Right lobe of liver (tissue), 6 donors: ENCODE measurements around the gene POLL. TPM values are rescaled to one million over a fixed set of nuclear protein-coding genes. Genes with fewer than 3 reads are reported as not detected.

Source experiments
- ATAC-seq, 4 donors: fragments of 200-7000 bp; cut with Tn5 transposase; one replicate each; pipeline ENCODE4 v1.9.1; 2020; ENCODE audit warnings: mild to moderate bottlenecking in 4 of 4, moderate library complexity in 4 of 4
- DNase-seq, 3 donors: peaks; one replicate each; pipeline ENCODE4 v3.0.0-alpha.2; 2020
- H3K27ac ChIP-seq, 3 donors: fragments of 200-600 bp; one replicate each; pipeline ENCODE4 v1.8.0; 2022
- H3K27me3 ChIP-seq, 2 donors: fragments of 200-600 bp; one replicate each; pipeline ENCODE4 v1.8.0; 2022
- H3K36me3 ChIP-seq, 4 donors: fragments of 200-600 bp; sonication (generic) in 1 of 4; one replicate each; pipeline versions ENCODE4 v1.5.1 to v1.8.0; 2017 to 2022; ENCODE audit warnings: control low read depth in 1 of 4
- H3K4me1 ChIP-seq, 4 donors: fragments of 200-600 bp; sonication (generic) in 1 of 4; one replicate each; pipeline versions ENCODE4 v1.5.1 to v1.8.0; 2017 to 2022; ENCODE audit warnings: control low read depth in 1 of 4
- H3K4me3 ChIP-seq, 3 donors: fragments of 200-600 bp; one replicate each; pipeline ENCODE4 v1.8.0; 2022
- H3K9me3 ChIP-seq, 4 donors: fragments of 200-600 bp; sonication (generic) in 1 of 4; one replicate each; pipeline versions ENCODE4 v1.5.1 to v1.8.0; 2017 to 2022; ENCODE audit warnings: control low read depth in 1 of 4
- POLR2A ChIP-seq: fragments of 450-650 bp; IDR thresholded peaks from one replicate; pipeline ENCODE4 v1.6.1; 2017; ENCODE audit warnings: antibody characterized with exemption, mild to moderate bottlenecking
- WGBS: methylation state at CpG from one replicate; pipeline ENCODE4 v1.1.6; 2018; ENCODE audit warnings: low coverage, low lambda C conversion rate; ENCODE audit not compliant: insufficient coverage; ENCODE audit errors: missing lambda C conversion rate; 5-methylcytosine and 5-hydroxymethylcytosine counted together
- intact Hi-C, 2 donors: fragments of 100-400 bp; cut with DNase I; formaldehyde crosslinking; loops; one replicate each; pipeline versions ENCODE4 v1.11.2 to v1.14.1; 2022
- total RNA-seq, 6 experiments: library from RNA; depleted of rRNA in 2 of 6; stranded (reverse); fragments of >200 nt in 2 of 6; fragmentation: NEBNext Ultra II Directional in 3 of 6; extraction: Animal tissue kit (Norgen Biotek cat#: 25700) in 3 of 6; gene quantifications; one replicate each; pipeline versions ENCODE4 v1.1.0 to v1.2.4, GENCODE V29; 2016 to 2023
- TF ChIP-seq, protein P1 (sequence below), 4 donors: fragments of 200-600 bp in 3 of 4; fragments of 450-650 bp in 1 of 4; IDR thresholded peaks; one replicate each; pipeline versions ENCODE4 v1.5.1 to v1.8.0; 2016 to 2022; ENCODE audit warnings: antibody characterized with exemption in 4 of 4, mild to moderate bottlenecking in 2 of 4
- donor health status: DM: no; HTN: yes; CAD: no.
- donor health status: DM: no; HTN: no; CAD: no.
- donor health status: DM: no; HTN: no; CAD: no.
- donor health status: DM: no; HTN: yes; CAD: no.
- donor health status: DM: no; HTN: yes; CAD: no.

The POLL gene
- total RNA-seq, 6 experiments from 2014 or later: 8.4 to 15.5 (median 13.2) TPM

- DNase-seq (no peak), ATAC-seq (no peak)
- no peaks in the 10 kb centered on the region for H3K36me3 ChIP-seq
- H3K4me3 ChIP-seq: no peak overlapping the region
- WGBS: 72% methylated on average over 5 of the region's 15 CpGs
- TF ChIP-seq, protein P1, sequence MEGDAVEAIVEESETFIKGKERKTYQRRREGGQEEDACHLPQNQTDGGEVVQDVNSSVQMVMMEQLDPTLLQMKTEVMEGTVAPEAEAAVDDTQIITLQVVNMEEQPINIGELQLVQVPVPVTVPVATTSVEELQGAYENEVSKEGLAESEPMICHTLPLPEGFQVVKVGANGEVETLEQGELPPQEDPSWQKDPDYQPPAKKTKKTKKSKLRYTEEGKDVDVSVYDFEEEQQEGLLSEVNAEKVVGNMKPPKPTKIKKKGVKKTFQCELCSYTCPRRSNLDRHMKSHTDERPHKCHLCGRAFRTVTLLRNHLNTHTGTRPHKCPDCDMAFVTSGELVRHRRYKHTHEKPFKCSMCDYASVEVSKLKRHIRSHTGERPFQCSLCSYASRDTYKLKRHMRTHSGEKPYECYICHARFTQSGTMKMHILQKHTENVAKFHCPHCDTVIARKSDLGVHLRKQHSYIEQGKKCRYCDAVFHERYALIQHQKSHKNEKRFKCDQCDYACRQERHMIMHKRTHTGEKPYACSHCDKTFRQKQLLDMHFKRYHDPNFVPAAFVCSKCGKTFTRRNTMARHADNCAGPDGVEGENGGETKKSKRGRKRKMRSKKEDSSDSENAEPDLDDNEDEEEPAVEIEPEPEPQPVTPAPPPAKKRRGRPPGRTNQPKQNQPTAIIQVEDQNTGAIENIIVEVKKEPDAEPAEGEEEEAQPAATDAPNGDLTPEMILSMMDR (IDR thresholded peaks at IDR 0.05): no peak
- TF ChIP-seq POLR2A: no peak
- no peaks in the 10 kb centered on the region for H3K4me1 ChIP-seq
- H3K27me3 ChIP-seq: peaks cover 0 to under 1% of the 10 kb centered on the region in 2 donors
- no peaks in the 10 kb centered on the region for H3K9me3 ChIP-seq
- intact Hi-C loops: loop anchor here (10.0 kb wide), 1 partner anchor 266 kb away; no protein-coding TSS in a partner anchor
- no peak overlapping the region for H3K27ac ChIP-seq
Measured at GRCh38 chr10:101561068-101561915, 26.8 kb downstream of the POLL start.

GRCh38 chr10:101560298-101561067 lies 27.6 kb downstream of the POLL start:
- no peak overlapping the region for H3K27ac ChIP-seq
- no peaks in the 10 kb centered on the region for H3K9me3 ChIP-seq
- no peak for DNase-seq
- no peaks in the 10 kb centered on the region for H3K27me3 ChIP-seq
- intact Hi-C loops: loop anchor here (10.0 kb wide), 1 partner anchor 266 kb away; no protein-coding TSS in a partner anchor
- TF ChIP-seq, protein P1 (IDR thresholded peaks at IDR 0.05): no peak
- no peak for TF ChIP-seq POLR2A
- WGBS: 100% methylated on average over 1 of the region's 2 CpGs
- peak in 1 of 4 donors; percentile 4 for ATAC-seq
- no peaks in the 10 kb centered on the region for H3K4me1 ChIP-seq
- H3K36me3 ChIP-seq: no peaks in the 10 kb centered on the region
- H3K4me3 ChIP-seq: no peak overlapping the region

- Histone ChIP-seq H3K9me3 (no peaks in the 10 kb centered on the region), H3K4me3 (no peak overlapping the region), H3K4me1 (no peaks in the 10 kb centered on the region), H3K36me3 (no peaks in the 10 kb centered on the region), H3K27ac (no peak overlapping the region), H3K27me3 (no peaks in the 10 kb centered on the region)
- DNase-seq (no peak), ATAC-seq (no peak)
- WGBS: 69% methylated on average over 9 of the region's 12 CpGs
- TF ChIP-seq POLR2A: no peak
- TF ChIP-seq, protein P1 (IDR thresholded peaks at IDR 0.05): no peak
- intact Hi-C loops: loop anchor here (10.0 kb wide), 1 partner anchor 265 kb away; no protein-coding TSS in a partner anchor
Measured at GRCh38 chr10:101559596-101560297, 28.3 kb downstream of the POLL start.
